ENCODE results near the gene PIGP. TPM values are rescaled to one million over a fixed set of nuclear protein-coding genes. Genes with fewer than 3 reads are reported as not detected.

Gene PIGP
- total and polyA plus RNA-seq, 2 of the 8 experiments (the other 6 are each of a cell fraction or from before 2014, with no cell fraction given): 11.3 to 18.0 TPM

GRCh38 chr21:37098751-37099150 lies 25.9 kb upstream of the PIGP start (continued):
- no peak for TF ChIP-seq RAD21 (IDR thresholded peaks at IDR 0.05 in 1 of 2, conservative IDR thresholded peaks at IDR 0.05 in 1 of 2; ENCODE audit: low read depth in 2 of 2, low read length in 2 of 2)
- no peak for TF ChIP-seq EZH2 (IDR thresholded peaks at IDR 0.05; ENCODE audit: low read depth, low read length, severe bottlenecking)
- no peak for TF ChIP-seq CHD2 (IDR thresholded peaks at IDR 0.05; ENCODE audit: low read length)
- TF ChIP-seq HDAC6 (IDR thresholded peaks at IDR 0.05; ENCODE audit: low read depth, low read length): no peak
- TF ChIP-seq SRF (IDR thresholded peaks at IDR 0.05; ENCODE audit: low read depth, low read length): no peak
- no peak for TF ChIP-seq GTF2F1 (IDR thresholded peaks at IDR 0.05; ENCODE audit: borderline replicate concordance, low read depth, low read length)

Data from H1 (cell line).